HFFc6 (cell line): ENCODE measurements around the gene GSN. TPM values are rescaled to one million over a fixed set of nuclear protein-coding genes. Genes with fewer than 3 reads are reported as not detected.

Source experiments
- DNase-seq: peaks from one replicate; pipeline ENCODE4 v3.0.0-alpha.2; 2018
- H3K27ac Mint-ChIP-seq: 2 replicates; pipeline ENCODE4 v1.8.0; 2020; ENCODE audit warnings: mild to moderate bottlenecking, mixed read lengths
- H3K27me3 Mint-ChIP-seq: 2 replicates; pipeline ENCODE4 v1.8.0; 2021; ENCODE audit warnings: mild to moderate bottlenecking, moderate library complexity, mixed read lengths; ENCODE audit not compliant: insufficient read depth
- H3K36me3 Mint-ChIP-seq: 2 replicates; pipeline ENCODE4 v1.8.0; 2021; ENCODE audit warnings: low read depth, mixed read lengths
- H3K4me1 Mint-ChIP-seq: 2 replicates; pipeline ENCODE4 v1.8.0; 2020; ENCODE audit warnings: low read depth, mixed read lengths
- H3K4me3 Mint-ChIP-seq: 2 replicates; pipeline ENCODE4 v1.8.0; 2020; ENCODE audit warnings: mild to moderate bottlenecking, moderate library complexity, mixed read lengths
- H3K9me3 Mint-ChIP-seq: 2 replicates; pipeline ENCODE4 v1.8.0; 2020; ENCODE audit warnings: mild to moderate bottlenecking, mixed read lengths
- CTCF ChIP-seq: fragments of 200-600 bp; sonication (generic); IDR thresholded peaks from 2 replicates; pipeline ENCODE4 v1.5.0; 2021; ENCODE audit warnings: antibody characterized with exemption, mild to moderate bottlenecking
- total RNA-seq, 6 experiments: library from RNA; stranded (reverse); fragmentation: NEBNext Ultra II Directional; extraction: Animal tissue kit (Norgen Biotek cat#: 25700); gene quantifications; 2 replicates in 1 of 6; 3 replicates in 5 of 6; pipeline ENCODE4 v1.2.3, GENCODE V29; 2021

GSN gene
- total RNA-seq, 6 experiments from 2014 or later = 288 to 394 (median 318) TPM

GRCh38 chr9:121308765-121309164 lies 40.8 kb downstream of the GSN start:
- Mint-ChIP-seq H3K27me3 (peaks cover 8% of the 10 kb centered on the region), H3K4me3 (no peak overlapping the region), H3K9me3 (no peaks in the 10 kb centered on the region), H3K4me1 (peaks cover 8% of the 10 kb centered on the region; the same call in 1 of the 2 replicates), H3K36me3 (peaks cover 52% of the 10 kb centered on the region), H3K27ac (no peak overlapping the region)
- no peak for TF ChIP-seq CTCF
- DNase-seq = no peak

- DNase-seq = no peak
- Mint-ChIP-seq H3K4me1 (peaks cover 4% of the 10 kb centered on the region; the same call in 1 of the 2 replicates), H3K4me3 (no peak overlapping the region), H3K36me3 (peaks cover 52% of the 10 kb centered on the region), H3K27me3 (peaks cover 8% of the 10 kb centered on the region), H3K9me3 (no peaks in the 10 kb centered on the region), H3K27ac (peak overlapping the region; percentile 34; the same call in 1 of the 2 replicates)
- TF ChIP-seq CTCF = no peak
These were observed 41.2 kb downstream of the GSN start for GRCh38 chr9:121309171-121309570.

DNA sequence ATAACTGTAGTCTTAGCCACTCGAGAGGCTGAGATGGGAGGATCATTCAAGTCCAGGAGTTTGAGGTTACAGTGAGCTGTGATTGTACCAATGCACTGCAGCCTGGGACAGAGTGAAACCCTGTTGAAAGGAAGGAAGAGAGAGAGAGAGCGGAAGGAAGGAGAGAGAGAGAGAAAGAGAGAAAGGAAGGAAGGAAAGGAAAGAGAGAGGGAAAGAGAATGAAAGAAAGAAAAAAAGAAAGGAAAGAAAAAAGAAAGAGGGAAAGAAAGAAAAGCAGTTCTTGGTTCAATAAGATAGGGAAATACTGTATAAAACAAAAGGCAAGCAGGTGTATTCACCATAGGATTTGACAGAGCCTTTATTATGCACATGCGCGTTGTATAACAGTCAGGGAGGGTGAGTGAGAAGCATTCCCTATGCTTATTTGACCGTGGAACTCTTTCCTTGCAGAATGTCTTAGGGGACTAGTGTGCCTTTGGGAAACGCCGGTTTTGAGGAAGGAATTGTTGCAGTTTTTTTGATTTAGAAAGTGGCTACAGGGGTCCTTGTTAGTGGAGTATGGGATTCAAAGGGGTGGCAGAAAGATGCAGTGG lies 42.0 kb downstream of the GSN start:
- Mint-ChIP-seq H3K27me3 (peaks cover 8% of the 10 kb centered on the region), H3K9me3 (no peaks in the 10 kb centered on the region), H3K27ac (peak overlapping the region; percentile 14; the same call in 1 of the 2 replicates), H3K4me1 (no peaks in the 10 kb centered on the region), H3K36me3 (peaks cover 56% of the 10 kb centered on the region), H3K4me3 (no peak overlapping the region)
- DNase-seq = no peak
- TF ChIP-seq CTCF = no peak

DNA sequence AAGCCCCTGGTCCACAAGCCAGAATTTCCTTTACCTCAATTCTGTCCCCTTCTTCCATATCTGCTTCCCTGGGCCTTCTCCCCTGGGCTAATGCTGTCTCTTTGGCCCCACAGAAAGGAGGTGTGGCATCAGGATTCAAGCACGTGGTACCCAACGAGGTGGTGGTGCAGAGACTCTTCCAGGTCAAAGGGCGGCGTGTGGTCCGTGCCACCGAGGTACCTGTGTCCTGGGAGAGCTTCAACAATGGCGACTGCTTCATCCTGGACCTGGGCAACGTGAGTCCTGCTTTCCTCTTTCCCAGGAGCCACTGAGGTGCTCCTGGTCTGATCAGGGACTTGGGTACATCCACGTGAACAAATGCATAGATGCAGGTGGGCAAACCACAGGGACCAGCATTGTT lies 42.6 kb downstream of the GSN start:
- Mint-ChIP-seq H3K27me3 (peaks cover 8% of the 10 kb centered on the region), H3K4me3 (no peak overlapping the region), H3K27ac (no peak overlapping the region), H3K36me3 (peaks cover 56% of the 10 kb centered on the region), H3K9me3 (no peaks in the 10 kb centered on the region), H3K4me1 (no peaks in the 10 kb centered on the region)
- DNase-seq = no peak
- TF ChIP-seq CTCF = no peak

DNA sequence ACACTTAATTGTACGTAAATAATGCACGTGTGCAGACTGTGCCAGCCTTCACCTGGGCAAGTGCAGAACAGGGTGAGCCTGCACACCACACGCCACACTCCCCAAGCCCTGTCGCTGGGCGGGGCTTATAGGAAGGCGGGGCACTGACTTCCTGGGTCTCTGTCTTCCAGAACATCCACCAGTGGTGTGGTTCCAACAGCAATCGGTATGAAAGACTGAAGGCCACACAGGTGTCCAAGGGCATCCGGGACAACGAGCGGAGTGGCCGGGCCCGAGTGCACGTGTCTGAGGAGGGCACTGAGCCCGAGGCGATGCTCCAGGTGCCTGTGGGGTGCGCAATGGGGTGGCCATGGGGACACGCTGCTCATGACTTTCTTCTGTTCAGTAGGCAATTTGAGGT lies 44.2 kb downstream of the GSN start:
- peaks cover 1% of the 10 kb centered on the region for H3K4me1 Mint-ChIP-seq
- peaks cover 8% of the 10 kb centered on the region for H3K27me3 Mint-ChIP-seq
- no peak overlapping the region for H3K27ac Mint-ChIP-seq
- no peak for TF ChIP-seq CTCF
- DNase-seq = no peak
- H3K4me3 Mint-ChIP-seq = no peak overlapping the region
- H3K36me3 Mint-ChIP-seq = peaks cover 60% of the 10 kb centered on the region
- H3K9me3 Mint-ChIP-seq = no peaks in the 10 kb centered on the region
